Mammary epithelial cell (primary cell): ENCODE data around the gene PCCA.

Source experiments
- EZH2 ChIP-seq: IDR thresholded peaks from 2 replicates; pipeline ENCODE4 v1.6.1; 2012; ENCODE audit warnings: low read length, inconsistent platforms, borderline replicate concordance
- TF ChIP-seq, protein P1 (sequence below), 2 donors: IDR thresholded peaks in 1 of 2; conservative IDR thresholded peaks in 1 of 2; 2 replicates each; pipeline ENCODE4 v1.5.1; 2011 to 2012; ENCODE audit warnings: inconsistent platforms in 2 of 2, low read length in 2 of 2, mild to moderate bottlenecking in 2 of 2, control low read depth in 1 of 2, low read depth in 1 of 2; ENCODE audit not compliant: insufficient read depth in 1 of 2; ENCODE audit errors: extremely low read depth in 1 of 2

DNA sequence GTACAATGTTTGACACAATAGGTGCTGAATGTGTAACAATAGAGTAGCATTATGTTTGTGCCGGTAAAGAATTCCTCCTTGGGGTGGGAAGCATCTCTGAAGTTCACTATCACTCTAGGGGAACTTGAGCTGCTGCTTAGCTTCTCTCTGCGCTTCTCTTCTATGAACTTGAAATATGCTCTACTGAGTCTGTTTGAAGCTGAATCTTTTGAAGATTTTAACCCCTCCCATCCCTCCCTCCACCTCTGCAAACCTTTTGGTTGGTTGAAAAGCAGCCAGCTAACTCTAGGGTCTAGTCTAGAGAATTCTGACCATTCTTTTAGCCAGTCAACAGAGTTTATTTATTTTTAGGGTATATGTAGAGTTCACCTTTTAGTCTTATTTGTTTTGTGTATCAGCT lies 2.5 kb downstream of the PCCA start:
- TF ChIP-seq, protein P1, sequence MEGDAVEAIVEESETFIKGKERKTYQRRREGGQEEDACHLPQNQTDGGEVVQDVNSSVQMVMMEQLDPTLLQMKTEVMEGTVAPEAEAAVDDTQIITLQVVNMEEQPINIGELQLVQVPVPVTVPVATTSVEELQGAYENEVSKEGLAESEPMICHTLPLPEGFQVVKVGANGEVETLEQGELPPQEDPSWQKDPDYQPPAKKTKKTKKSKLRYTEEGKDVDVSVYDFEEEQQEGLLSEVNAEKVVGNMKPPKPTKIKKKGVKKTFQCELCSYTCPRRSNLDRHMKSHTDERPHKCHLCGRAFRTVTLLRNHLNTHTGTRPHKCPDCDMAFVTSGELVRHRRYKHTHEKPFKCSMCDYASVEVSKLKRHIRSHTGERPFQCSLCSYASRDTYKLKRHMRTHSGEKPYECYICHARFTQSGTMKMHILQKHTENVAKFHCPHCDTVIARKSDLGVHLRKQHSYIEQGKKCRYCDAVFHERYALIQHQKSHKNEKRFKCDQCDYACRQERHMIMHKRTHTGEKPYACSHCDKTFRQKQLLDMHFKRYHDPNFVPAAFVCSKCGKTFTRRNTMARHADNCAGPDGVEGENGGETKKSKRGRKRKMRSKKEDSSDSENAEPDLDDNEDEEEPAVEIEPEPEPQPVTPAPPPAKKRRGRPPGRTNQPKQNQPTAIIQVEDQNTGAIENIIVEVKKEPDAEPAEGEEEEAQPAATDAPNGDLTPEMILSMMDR (conservative IDR thresholded peaks at IDR 0.05 in 1 of 2, IDR thresholded peaks at IDR 0.05 in 1 of 2; ENCODE audit: extremely low read depth in 1 of 2, insufficient read depth in 1 of 2, low read depth in 1 of 2, low read length in 2 of 2): no peak
- no peak for TF ChIP-seq EZH2
